ENCODE measurements around the gene RIC8B. TPM values are rescaled to one million over a fixed set of nuclear protein-coding genes. Genes with fewer than 3 reads are reported as not detected.

RIC8B gene
- total RNA-seq, 4 donors from 2014 or later, result 4.8 to 11.2 (median 8.8) TPM

- 89% methylated on average over 5 of the region's 5 CpGs for WGBS
- Histone ChIP-seq H3K27ac (no peak overlapping the region), H3K27me3 (no peaks in the 10 kb centered on the region), H3K9me3 (no peaks in the 10 kb centered on the region), H3K4me3 (no peak overlapping the region), H3K4me1 (no peaks in the 10 kb centered on the region), H3K36me3 (peaks cover 6% of the 10 kb centered on the region)
- DNase-seq (ENCODE audit: low spot score in 2 of 2), result no peak
- TF ChIP-seq CTCF (IDR thresholded peaks at IDR 0.05) (no peak), EP300 (IDR thresholded peaks at IDR 0.05) (no peak), POLR2AphosphoS5 (IDR thresholded peaks at IDR 0.05) (no peak), POLR2A (IDR thresholded peaks at IDR 0.05) (no peak)
Observed at GRCh38 chr12:106878804-106879203, 104.3 kb downstream of the RIC8B start.

GRCh38 chr12:106879612-106880011 lies 105.1 kb downstream of the RIC8B start:
- DNase-seq (ENCODE audit: low spot score in 2 of 2), result no peak
- Histone ChIP-seq H3K27ac (no peak overlapping the region), H3K9me3 (no peaks in the 10 kb centered on the region), H3K36me3 (peaks cover 14% of the 10 kb centered on the region), H3K4me3 (no peak overlapping the region), H3K4me1 (no peaks in the 10 kb centered on the region), H3K27me3 (no peaks in the 10 kb centered on the region)
- TF ChIP-seq CTCF (IDR thresholded peaks at IDR 0.05) (no peak), EP300 (IDR thresholded peaks at IDR 0.05) (no peak), POLR2AphosphoS5 (IDR thresholded peaks at IDR 0.05) (no peak), POLR2A (IDR thresholded peaks at IDR 0.05) (no peak)
- WGBS, result 60% methylated on average over 5 of the region's 5 CpGs

- no peak for TF ChIP-seq POLR2AphosphoS5 (IDR thresholded peaks at IDR 0.05)
- no peak for TF ChIP-seq POLR2A (IDR thresholded peaks at IDR 0.05)
- TF ChIP-seq CTCF (IDR thresholded peaks at IDR 0.05), result no peak
- no peak for TF ChIP-seq EP300 (IDR thresholded peaks at IDR 0.05)
- no peak overlapping the region for H3K27ac ChIP-seq
- H3K4me3 ChIP-seq, result no peak overlapping the region
- no peaks in the 10 kb centered on the region for H3K27me3 ChIP-seq
- 93% methylated on average over 1 of the region's 1 CpG for WGBS
- DNase-seq (ENCODE audit: low spot score in 2 of 2), result no peak
- H3K4me1 ChIP-seq, result no peaks in the 10 kb centered on the region
- H3K36me3 ChIP-seq, result peaks cover 38% of the 10 kb centered on the region
- H3K9me3 ChIP-seq, result no peaks in the 10 kb centered on the region
Observed at GRCh38 chr12:106883426-106883825, 108.9 kb downstream of the RIC8B start.

GRCh38 chr12:106885026-106885425 lies 110.5 kb downstream of the RIC8B start:
- Histone ChIP-seq H3K9me3 (no peaks in the 10 kb centered on the region), H3K36me3 (peaks cover 38% of the 10 kb centered on the region), H3K27ac (no peak overlapping the region), H3K4me3 (no peak overlapping the region), H3K27me3 (no peaks in the 10 kb centered on the region), H3K4me1 (no peaks in the 10 kb centered on the region)
- DNase-seq (ENCODE audit: low spot score in 2 of 2), result no peak
- TF ChIP-seq POLR2A (IDR thresholded peaks at IDR 0.05) (no peak), CTCF (IDR thresholded peaks at IDR 0.05) (no peak), EP300 (IDR thresholded peaks at IDR 0.05) (no peak), POLR2AphosphoS5 (IDR thresholded peaks at IDR 0.05) (no peak)
- WGBS, result 94% methylated on average over 3 of the region's 3 CpGs

- WGBS, result 91% methylated on average over 4 of the region's 4 CpGs
- TF ChIP-seq CTCF (IDR thresholded peaks at IDR 0.05) (no peak), POLR2AphosphoS5 (IDR thresholded peaks at IDR 0.05) (no peak), POLR2A (IDR thresholded peaks at IDR 0.05) (no peak), EP300 (IDR thresholded peaks at IDR 0.05) (no peak)
- H3K36me3 ChIP-seq, result peaks cover 38% of the 10 kb centered on the region
Observed at GRCh38 chr12:106885541-106886249, 111.2 kb downstream of the RIC8B start.

More at GRCh38 chr12:106885541-106886249, 111.2 kb downstream of the RIC8B start:
- Histone ChIP-seq H3K9me3 (no peaks in the 10 kb centered on the region), H3K27me3 (no peaks in the 10 kb centered on the region), H3K4me1 (no peaks in the 10 kb centered on the region), H3K27ac (no peak overlapping the region), H3K4me3 (no peak overlapping the region)
- no peak for DNase-seq (ENCODE audit: low spot score in 2 of 2)

All from suprapubic skin (tissue), 4 donors.